NK-92 treated with Interleukin-12 subunit alpha and Interleukin-12 subunit beta, amount 100 ng/mL, for 24 hours (cell line): ENCODE results near the gene MREG.
"Not testable (repeated sequence)": the region's sequence is repeated elsewhere in the genome, so short reads cannot be mapped to it uniquely, and the experiment has no call there.

Experiments used
- DNase-seq: peaks from one replicate; lab custom pipeline; 2025; lab: John Stamatoyannopoulos, UW

Gene MREG

GRCh38 chr2:216021768-216022565, 8.6 kb upstream of the MREG start:
- DNase-seq = no peak

- no peak for DNase-seq
Observed at GRCh38 chr2:216018709-216019108, 5.4 kb upstream of the MREG start.

- DNase-seq = no peak
Observed at GRCh38 chr2:216017365-216017764, 4.0 kb upstream of the MREG start.

GRCh38 chr2:216016581-216016980, 3.2 kb upstream of the MREG start:
- DNase-seq = no peak

- DNase-seq = peak; percentile 44
Observed at GRCh38 chr2:216015722-216016464, 2.5 kb upstream of the MREG start.

GRCh38 chr2:216014986-216015385, 1.6 kb upstream of the MREG start:
- no peak for DNase-seq

GRCh38 chr2:216014006-216014405, 655 bp upstream of the MREG start:
- DNase-seq = no peak

- DNase-seq = no peak
Observed at GRCh38 chr2:216012830-216013079, 596 bp downstream of the MREG start.

GRCh38 chr2:216012133-216012829, 1.1 kb downstream of the MREG start:
- DNase-seq = no peak

GRCh38 chr2:216009215-216009614, 4.1 kb downstream of the MREG start:
- not testable (repeated sequence) for DNase-seq

GRCh38 chr2:216008387-216008786, 5.0 kb downstream of the MREG start:
- DNase-seq = no peak

GRCh38 chr2:216006164-216006663, 7.1 kb downstream of the MREG start:
- peak; percentile 30 for DNase-seq

- no peak for DNase-seq
Observed at GRCh38 chr2:216004697-216005283, 8.6 kb downstream of the MREG start.

- DNase-seq = no peak
Observed at GRCh38 chr2:216003876-216004696, 9.3 kb downstream of the MREG start.

GRCh38 chr2:216002693-216003092, 10.7 kb downstream of the MREG start:
- DNase-seq = no peak

- no peak for DNase-seq
Observed at GRCh38 chr2:216002101-216002678, 11.2 kb downstream of the MREG start.

- DNase-seq = no peak
Observed at GRCh38 chr2:216001216-216002100, 11.9 kb downstream of the MREG start.

GRCh38 chr2:215998636-215999035, 14.7 kb downstream of the MREG start:
- no peak for DNase-seq

- no peak for DNase-seq
Observed at GRCh38 chr2:215997219-215997618, 16.1 kb downstream of the MREG start.

- DNase-seq = no peak
Observed at GRCh38 chr2:215994911-215995310, 18.4 kb downstream of the MREG start.
